HepG2 (cell line): ENCODE results near the gene CSF3R. TPM values are rescaled to one million over a fixed set of nuclear protein-coding genes. Genes with fewer than 3 reads are reported as not detected.
A peak's percentile ranks its signal among the peaks of the same experiment; 100 is the strongest.

ENCODE experiments used
- ATM ChIP-seq: fragments of 450-650 bp; IDR thresholded peaks from 2 replicates; pipeline ENCODE4 v1.7.1; 2017; ENCODE audit warnings: mild to moderate bottlenecking, borderline replicate concordance
- EED ChIP-seq: sonication (generic); formaldehyde crosslinking; IDR thresholded peaks from 2 replicates; pipeline ENCODE4 v1.5.0; 2020; ENCODE audit warnings: mild to moderate bottlenecking, missing genetic modification reagents
- FOSL1 ChIP-seq: sonication (generic); formaldehyde crosslinking; IDR thresholded peaks from 2 replicates; pipeline ENCODE4 v1.9.0; 2021; ENCODE audit warnings: missing genetic modification reagents, borderline replicate concordance
- FOXA1 ChIP-seq, 2 experiments: fragments of 450-650 bp in 1 of 2; sonication (generic) in 1 of 2; formaldehyde crosslinking in 1 of 2; IDR thresholded peaks; 2 replicates each; pipeline versions ENCODE4 v1.4.0 to v1.6.1; 2016 to 2020; ENCODE audit warnings: missing genetic modification reagents in 1 of 2
- GABPA ChIP-seq, 2 experiments: IDR thresholded peaks; 2 replicates each; pipeline ENCODE4 v1.6.1; 2011 to 2016; ENCODE audit warnings: low read depth in 2 of 2, low read length in 1 of 2, missing biosample characterization in 1 of 2, missing genetic modification characterization in 1 of 2
- NKX3-1 ChIP-seq: sonication (generic); formaldehyde crosslinking; IDR thresholded peaks from 2 replicates; pipeline ENCODE4 v1.5.0; 2020; ENCODE audit warnings: missing genetic modification reagents
- SNAPC2 ChIP-seq: sonication (generic); formaldehyde crosslinking; IDR thresholded peaks from 2 replicates; pipeline ENCODE4 v1.8.1; 2022; ENCODE audit warnings: mild to moderate bottlenecking, missing genetic modification reagents
- STAT5B ChIP-seq: sonication (generic); formaldehyde crosslinking; IDR thresholded peaks from 2 replicates; pipeline ENCODE4 v1.4.0; 2020; ENCODE audit warnings: missing genetic modification reagents
- TBP ChIP-seq: sonication (generic); formaldehyde crosslinking; IDR thresholded peaks from 2 replicates; pipeline ENCODE4 v1.5.0; 2020; ENCODE audit warnings: missing genetic modification reagents
- ZFP37 ChIP-seq: sonication (generic); formaldehyde crosslinking; IDR thresholded peaks from 2 replicates; pipeline ENCODE4 v1.4.0; 2020; ENCODE audit warnings: missing genetic modification reagents, borderline replicate concordance
- ZNF326 ChIP-seq: sonication (generic); formaldehyde crosslinking; IDR thresholded peaks from 2 replicates; pipeline ENCODE4 v1.4.0; 2020; ENCODE audit warnings: missing genetic modification reagents, borderline replicate concordance
- ZNF543 ChIP-seq: sonication (generic); formaldehyde crosslinking; IDR thresholded peaks from 2 replicates; pipeline ENCODE4 v1.4.0; 2020; ENCODE audit warnings: mild to moderate bottlenecking, missing genetic modification reagents
- ZNF747 ChIP-seq: sonication (generic); formaldehyde crosslinking; IDR thresholded peaks from 2 replicates; pipeline ENCODE4 v1.8.1; 2023; ENCODE audit warnings: missing genetic modification reagents, mild to moderate bottlenecking, borderline replicate concordance
- ZNF781 ChIP-seq: sonication (generic); formaldehyde crosslinking; IDR thresholded peaks from 2 replicates; pipeline ENCODE4 v1.5.1; 2020; ENCODE audit warnings: borderline replicate concordance, mild to moderate bottlenecking, missing genetic modification reagents; ENCODE audit errors: not compliant biosample characterization
- ZSCAN9 ChIP-seq: IDR thresholded peaks from 2 replicates; pipeline ENCODE4 v1.6.1; 2016; ENCODE audit warnings: borderline replicate concordance
- polyA plus RNA-seq, 8 experiments: library from polyadenylated mRNA; depleted of rRNA in 3 of 8; stranded (reverse) in 7 of 8; unstranded in 1 of 8; fragments of >200 nt; fragmentation: Illumina TruSeq in 4 of 8; extraction: Trizol in 4 of 8; gene quantifications; 2 replicates each; pipeline versions ENCODE4 v1.2.1 to v1.2.3, GENCODE V29; 2011 to 2016; ENCODE audit warnings: low read depth in 4 of 8, missing spikeins in 1 of 8, mixed read lengths in 1 of 8; ENCODE audit not compliant: insufficient read depth in 1 of 8
- total RNA-seq, 5 experiments: library from RNA; depleted of rRNA; stranded (reverse); fragments of >200 nt; fragmentation: Illumina TruSeq; extraction: Trizol; gene quantifications; 2 replicates each; pipeline ENCODE4 v1.2.3, GENCODE V29; 2016; ENCODE audit warnings: low read depth in 1 of 5
- TF ChIP-seq, protein P1 (sequence below): sonication (generic); formaldehyde crosslinking; IDR thresholded peaks from 2 replicates; pipeline ENCODE4 v1.4.0; 2020; ENCODE audit warnings: missing genetic modification reagents
- TF ChIP-seq, protein P2 (sequence below): sonication (generic); IDR thresholded peaks from 2 replicates; pipeline ENCODE4 v1.6.1; 2016; ENCODE audit warnings: low read depth, borderline replicate concordance
- TF ChIP-seq, protein P3 (sequence below): IDR thresholded peaks from 2 replicates; pipeline ENCODE4 v1.6.1; 2012; ENCODE audit warnings: low read depth, low read length, improper control_type of control experiment
- TF ChIP-seq, protein P4 (sequence below): sonication (generic); formaldehyde crosslinking; conservative IDR thresholded peaks from 2 replicates; pipeline ENCODE4 v1.8.0; 2022; ENCODE audit warnings: low read depth, missing genetic modification reagents
- TF ChIP-seq, protein P5 (sequence below): sonication (generic); formaldehyde crosslinking; IDR thresholded peaks from 2 replicates; pipeline ENCODE4 v1.4.0; 2020; ENCODE audit warnings: mild to moderate bottlenecking, missing genetic modification reagents, borderline replicate concordance

The CSF3R gene
- total and polyA plus RNA-seq, 2 of the 13 experiments (the other 11 are each of a cell fraction or from before 2014, with no cell fraction given) = 11.9 to 28.8 TPM

DNA sequence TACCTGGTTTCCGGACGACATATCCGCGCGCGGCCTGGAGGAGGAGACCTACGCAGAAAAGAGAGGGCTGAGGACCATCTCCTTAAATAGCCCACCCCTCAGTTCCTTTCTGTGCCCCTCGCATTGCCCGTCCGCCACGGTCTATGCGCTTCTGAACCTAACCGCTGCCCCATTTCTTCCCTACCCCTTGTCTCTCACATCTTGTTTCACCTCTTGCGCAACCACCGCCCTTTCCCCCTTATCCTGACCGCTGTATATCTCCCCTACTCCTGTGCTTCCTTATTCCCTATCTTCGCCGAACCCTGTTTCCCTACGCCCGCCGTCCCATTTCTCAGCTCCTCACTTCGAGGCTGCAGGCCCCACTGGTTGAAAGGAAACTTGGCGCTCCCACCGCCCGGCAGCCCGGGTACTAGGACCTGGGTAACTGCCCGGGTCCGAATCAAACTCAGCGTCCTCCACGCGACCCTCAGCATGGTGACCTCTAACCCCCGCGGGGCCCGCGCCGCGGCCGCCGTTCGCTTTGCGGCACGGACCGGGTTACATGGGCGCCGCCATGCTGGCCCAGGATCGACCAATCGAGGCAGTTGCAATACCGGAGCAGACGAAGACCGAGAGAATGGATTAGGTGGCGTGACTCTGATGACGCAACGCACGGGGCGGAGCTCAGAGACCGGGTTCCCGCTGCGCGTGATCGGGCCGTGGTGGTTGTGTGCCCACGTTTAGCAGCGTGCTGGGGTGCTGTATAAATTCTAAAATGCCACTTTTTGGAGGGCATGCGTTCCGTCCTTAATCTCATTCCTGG, 18.7 kb downstream of the CSF3R start, which contains the start of gene MRPS15 (continued):
- 0 out of 2 replicates have a peak, but pooled peaks have one; percentile 75 for TF ChIP-seq STAT5B (CRISPR knock-in tag)
- no peak for TF ChIP-seq EED
- TF ChIP-seq NKX3-1 = peak; percentile 72; the same call in 1 of the 2 replicates
- TF ChIP-seq ZNF543 (CRISPR knock-in tag) = peak; percentile 68; the same call in 1 of the 2 replicates
- no peak for TF ChIP-seq GABPA (IDR thresholded peaks at IDR 0.05; ENCODE audit: low read depth, low read length)
- peak; percentile 75 for TF ChIP-seq GABPA (CRISPR knock-in tag; IDR thresholded peaks at IDR 0.05; ENCODE audit: low read depth)
- TF ChIP-seq, protein P1, sequence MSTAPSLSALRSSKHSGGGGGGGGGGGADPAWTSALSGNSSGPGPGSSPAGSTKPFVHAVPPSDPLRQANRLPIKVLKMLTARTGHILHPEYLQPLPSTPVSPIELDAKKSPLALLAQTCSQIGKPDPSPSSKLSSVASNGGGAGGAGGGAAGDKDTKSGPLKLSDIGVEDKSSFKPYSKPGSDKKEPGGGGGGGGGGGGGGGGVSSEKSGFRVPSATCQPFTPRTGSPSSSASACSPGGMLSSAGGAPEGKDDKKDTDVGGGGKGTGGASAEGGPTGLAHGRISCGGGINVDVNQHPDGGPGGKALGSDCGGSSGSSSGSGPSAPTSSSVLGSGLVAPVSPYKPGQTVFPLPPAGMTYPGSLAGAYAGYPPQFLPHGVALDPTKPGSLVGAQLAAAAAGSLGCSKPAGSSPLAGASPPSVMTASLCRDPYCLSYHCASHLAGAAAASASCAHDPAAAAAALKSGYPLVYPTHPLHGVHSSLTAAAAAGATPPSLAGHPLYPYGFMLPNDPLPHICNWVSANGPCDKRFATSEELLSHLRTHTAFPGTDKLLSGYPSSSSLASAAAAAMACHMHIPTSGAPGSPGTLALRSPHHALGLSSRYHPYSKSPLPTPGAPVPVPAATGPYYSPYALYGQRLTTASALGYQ (CRISPR knock-in tag) = peak; percentile 57; the same call in 1 of the 2 replicates
- TF ChIP-seq, protein P2, sequence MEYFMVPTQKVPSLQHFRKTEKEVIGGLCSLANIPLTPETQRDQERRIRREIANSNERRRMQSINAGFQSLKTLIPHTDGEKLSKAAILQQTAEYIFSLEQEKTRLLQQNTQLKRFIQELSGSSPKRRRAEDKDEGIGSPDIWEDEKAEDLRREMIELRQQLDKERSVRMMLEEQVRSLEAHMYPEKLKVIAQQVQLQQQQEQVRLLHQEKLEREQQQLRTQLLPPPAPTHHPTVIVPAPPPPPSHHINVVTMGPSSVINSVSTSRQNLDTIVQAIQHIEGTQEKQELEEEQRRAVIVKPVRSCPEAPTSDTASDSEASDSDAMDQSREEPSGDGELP = no peak
- TF ChIP-seq FOSL1 (CRISPR knock-in tag) = 0 out of 2 replicates have a peak, but pooled peaks have one; percentile 26
- TF ChIP-seq ZNF326 (CRISPR knock-in tag) = no peak
- TF ChIP-seq, protein P3, sequence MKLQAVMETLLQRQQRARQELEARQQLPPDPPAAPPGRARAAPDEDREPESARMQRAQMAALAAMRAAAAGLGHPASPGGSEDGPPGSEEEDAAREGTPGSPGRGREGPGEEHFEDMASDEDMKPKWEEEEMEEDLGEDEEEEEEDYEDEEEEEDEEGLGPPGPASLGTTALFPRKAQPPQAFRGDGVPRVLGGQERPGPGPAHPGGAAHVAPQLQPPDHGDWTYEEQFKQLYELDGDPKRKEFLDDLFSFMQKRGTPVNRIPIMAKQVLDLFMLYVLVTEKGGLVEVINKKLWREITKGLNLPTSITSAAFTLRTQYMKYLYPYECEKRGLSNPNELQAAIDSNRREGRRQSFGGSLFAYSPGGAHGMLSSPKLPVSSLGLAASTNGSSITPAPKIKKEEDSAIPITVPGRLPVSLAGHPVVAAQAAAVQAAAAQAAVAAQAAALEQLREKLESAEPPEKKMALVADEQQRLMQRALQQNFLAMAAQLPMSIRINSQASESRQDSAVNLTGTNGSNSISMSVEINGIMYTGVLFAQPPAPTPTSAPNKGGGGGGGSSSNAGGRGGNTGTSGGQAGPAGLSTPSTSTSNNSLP = peak; percentile 63; the same call in 1 of the 2 replicates
- TF ChIP-seq, protein P4, sequence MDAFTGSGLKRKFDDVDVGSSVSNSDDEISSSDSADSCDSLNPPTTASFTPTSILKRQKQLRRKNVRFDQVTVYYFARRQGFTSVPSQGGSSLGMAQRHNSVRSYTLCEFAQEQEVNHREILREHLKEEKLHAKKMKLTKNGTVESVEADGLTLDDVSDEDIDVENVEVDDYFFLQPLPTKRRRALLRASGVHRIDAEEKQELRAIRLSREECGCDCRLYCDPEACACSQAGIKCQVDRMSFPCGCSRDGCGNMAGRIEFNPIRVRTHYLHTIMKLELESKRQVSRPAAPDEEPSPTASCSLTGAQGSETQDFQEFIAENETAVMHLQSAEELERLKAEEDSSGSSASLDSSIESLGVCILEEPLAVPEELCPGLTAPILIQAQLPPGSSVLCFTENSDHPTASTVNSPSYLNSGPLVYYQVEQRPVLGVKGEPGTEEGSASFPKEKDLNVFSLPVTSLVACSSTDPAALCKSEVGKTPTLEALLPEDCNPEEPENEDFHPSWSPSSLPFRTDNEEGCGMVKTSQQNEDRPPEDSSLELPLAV (CRISPR knock-in tag) = no peak; the same call in 1 of the 2 replicates
- TF ChIP-seq SNAPC2 (CRISPR knock-in tag) = 0 out of 2 replicates have a peak, but pooled peaks have one; percentile 51
- TF ChIP-seq ZNF747 (CRISPR knock-in tag) = peak; percentile 98
- TF ChIP-seq ATM = no peak
- peak; percentile 89 for TF ChIP-seq ZSCAN9 (CRISPR knock-in tag)
- TF ChIP-seq TBP (CRISPR knock-in tag) = no peak
- TF ChIP-seq FOXA1 (IDR thresholded peaks at IDR 0.05) = no peak
- peak; percentile 68 for TF ChIP-seq FOXA1 (CRISPR knock-in tag; IDR thresholded peaks at IDR 0.05)
- TF ChIP-seq, protein P5, sequence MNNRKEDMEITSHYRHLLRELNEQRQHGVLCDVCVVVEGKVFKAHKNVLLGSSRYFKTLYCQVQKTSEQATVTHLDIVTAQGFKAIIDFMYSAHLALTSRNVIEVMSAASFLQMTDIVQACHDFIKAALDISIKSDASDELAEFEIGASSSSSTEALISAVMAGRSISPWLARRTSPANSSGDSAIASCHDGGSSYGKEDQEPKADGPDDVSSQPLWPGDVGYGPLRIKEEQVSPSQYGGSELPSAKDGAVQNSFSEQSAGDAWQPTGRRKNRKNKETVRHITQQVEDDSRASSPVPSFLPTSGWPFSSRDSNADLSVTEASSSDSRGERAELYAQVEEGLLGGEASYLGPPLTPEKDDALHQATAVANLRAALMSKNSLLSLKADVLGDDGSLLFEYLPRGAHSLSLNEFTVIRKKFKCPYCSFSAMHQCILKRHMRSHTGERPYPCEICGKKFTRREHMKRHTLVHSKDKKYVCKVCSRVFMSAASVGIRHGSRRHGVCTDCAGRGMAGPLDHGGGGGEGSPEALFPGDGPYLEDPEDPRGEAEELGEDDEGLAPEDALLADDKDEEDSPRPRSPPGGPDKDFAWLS (CRISPR knock-in tag) = no peak
- TF ChIP-seq ZNF781 (CRISPR knock-in tag) = peak; percentile 64
- TF ChIP-seq ZFP37 (CRISPR knock-in tag) = no peak
